WTC11 (cell line): Measurements from ENCODE around the gene ILF3.

Experiments used
- CTCF ChIP-seq: fragments of 200-600 bp; IDR thresholded peaks from 2 replicates; pipeline ENCODE4 v1.8.0; 2022; ENCODE audit warnings: antibody characterized with exemption
- ERG ChIP-seq: fragments of 250-450 bp; sonication (Bioruptor Pico); IDR thresholded peaks from 2 replicates; pipeline ENCODE4 v1.8.0; 2021; ENCODE audit warnings: mild to moderate bottlenecking
- FOXK1 ChIP-seq: sonication (generic); formaldehyde crosslinking; IDR thresholded peaks from 2 replicates; pipeline ENCODE4 v1.8.0; 2022; ENCODE audit warnings: mild to moderate bottlenecking, moderate library complexity, missing genetic modification reagents
- ZNF425 ChIP-seq: fragments of 250-450 bp; sonication (Bioruptor Pico); conservative IDR thresholded peaks from 2 replicates; pipeline ENCODE4 v1.9.0; 2021; ENCODE audit warnings: mild to moderate bottlenecking

GRCh38 chr19:10634963-10635362 is 19.2 kb upstream of the ILF3 start:
- TF ChIP-seq CTCF (no peak), FOXK1 (CRISPR knock-in tag) (no peak), ZNF425 (CRISPR knock-in tag) (no peak), ERG (no peak)
